GM12878 (cell line): Measurements from ENCODE around the gene RAB36. TPM values are rescaled to one million over a fixed set of nuclear protein-coding genes. Genes with fewer than 3 reads are reported as not detected.

Source experiments
- ATAC-seq: fragments of 200-7000 bp; cut with Tn5 transposase; 3 replicates; pipeline ENCODE4 v1.9.1; 2020; ENCODE audit warnings: mild to moderate bottlenecking, moderate library complexity
- BruUV-seq: library from RNA; stranded (reverse); fragments of 400-500 nt; replicated peaks from 2 replicates; lab custom pipeline; 2021; lab: Mats Ljungman, UMichigan
- CTCF ChIA-PET: fragments of 300-600 bp; sonication (Branson Sonifier 250); formaldehyde crosslinking; extraction: SDS; loops from one replicate; lab custom pipeline; 2021; ENCODE audit warnings: inconsistent platforms; lab: Yijun Ruan, JAX
- POLR2A ChIA-PET: fragments of 350-600 bp; formaldehyde crosslinking; extraction: SDS; loops from one replicate; lab custom pipeline; 2021; ENCODE audit warnings: inconsistent platforms; lab: Charles Lee
- RAD21 ChIA-PET: fragments of 300-600 bp; sonication (Branson Sonifier 250); formaldehyde crosslinking; loops from one replicate; lab custom pipeline; 2023; ENCODE audit warnings: antibody characterized with exemption; ENCODE audit not compliant: unreplicated experiment; lab: Charles Lee
- SMC1A ChIA-PET: fragments of 300-600 bp; sonication (Branson Sonifier 250); formaldehyde crosslinking; loops from one replicate; lab custom pipeline; 2023; ENCODE audit not compliant: unreplicated experiment, uncharacterized antibody; lab: Charles Lee
- DNase-seq: peaks from one replicate; pipeline ENCODE4 v3.0.0-alpha.2; 2011; ENCODE audit warnings: low read depth, low spot score
- FAIRE-seq: peaks from 3 replicates; lab custom pipeline; 2011; peaks lifted over from hg19 to GRCh38; lab: Jason Lieb, UNC
- H2AFZ ChIP-seq: 2 replicates; pipeline ENCODE4 v1.6.0; 2011; ENCODE audit warnings: low read depth, low read length, control low read depth; ENCODE audit not compliant: control insufficient read depth
- H3K27ac ChIP-seq: 2 replicates; pipeline ENCODE4 v1.5.1; 2011; ENCODE audit warnings: control low read depth; ENCODE audit not compliant: control insufficient read depth, insufficient read depth
- H3K27me3 ChIP-seq, 2 experiments: replicated peaks in 1 of 2; 2 replicates each; pipeline versions ENCODE4 v1.6.0 to v1.6.1; 2011; ENCODE audit warnings: low read length in 1 of 2; ENCODE audit not compliant: control insufficient read depth in 2 of 2, insufficient read depth in 2 of 2
- H3K36me3 ChIP-seq, 2 experiments: 2 replicates each; pipeline ENCODE4 v1.5.1; 2011; ENCODE audit warnings: low read length in 1 of 2; ENCODE audit not compliant: control insufficient read depth in 2 of 2, insufficient read depth in 2 of 2
- H3K4me1 ChIP-seq: 2 replicates; pipeline ENCODE4 v1.6.1; 2011; ENCODE audit warnings: mild to moderate bottlenecking, low read length, moderate library complexity, mixed read lengths; ENCODE audit not compliant: control insufficient read depth, insufficient read depth
- H3K4me2 ChIP-seq: 2 replicates; pipeline ENCODE4 v1.6.0; 2011; ENCODE audit warnings: control low read depth; ENCODE audit not compliant: control insufficient read depth, insufficient read depth
- H3K4me3 ChIP-seq: fragments of 200-600 bp; sonication (generic); 2 replicates; pipeline ENCODE4 v1.5.1; 2016
- H3K79me2 ChIP-seq: 2 replicates; pipeline ENCODE4 v1.6.0; 2011; ENCODE audit warnings: low read length; ENCODE audit not compliant: control insufficient read depth, insufficient read depth
- H3K9ac ChIP-seq: 2 replicates; pipeline ENCODE4 v1.8.0; 2011; ENCODE audit warnings: low read length, control low read depth, mixed read lengths; ENCODE audit not compliant: control insufficient read depth, insufficient read depth
- H3K9me3 ChIP-seq: replicated peaks from 3 replicates; pipeline ENCODE4 v1.5.1; 2011; ENCODE audit warnings: mild to moderate bottlenecking, low read length; ENCODE audit not compliant: control insufficient read depth, insufficient read depth
- H4K20me1 ChIP-seq: 2 replicates; pipeline ENCODE4 v1.6.0; 2011; ENCODE audit not compliant: control insufficient read depth, insufficient read depth
- ATF3 ChIP-seq: IDR thresholded peaks from 2 replicates; pipeline ENCODE4 v1.6.1; 2011; ENCODE audit warnings: low read depth, mild to moderate bottlenecking, low read length, moderate library complexity, borderline replicate concordance; ENCODE audit errors: extremely low read depth
- BHLHE40 ChIP-seq, 2 experiments: fragments of 450-650 bp in 1 of 2; IDR thresholded peaks; 2 replicates each; pipeline ENCODE4 v1.6.1; 2011 to 2017; ENCODE audit warnings: low read depth in 2 of 2, borderline replicate concordance in 1 of 2, improper control_type of control experiment in 1 of 2, low read length in 1 of 2, mild to moderate bottlenecking in 1 of 2
- CEBPB ChIP-seq, 2 experiments: fragments of 150-350 bp in 1 of 2; IDR thresholded peaks; 2 replicates each; pipeline ENCODE4 v1.6.1; 2012 to 2014; ENCODE audit warnings: low read depth in 2 of 2, low read length in 2 of 2, borderline replicate concordance in 1 of 2, inconsistent platforms in 1 of 2
- ESRRA ChIP-seq: IDR thresholded peaks from 2 replicates; pipeline ENCODE4 v1.6.1; 2012; ENCODE audit warnings: mild to moderate bottlenecking, low read length, improper control_type of control experiment
- FOS ChIP-seq: IDR thresholded peaks from 3 replicates; pipeline ENCODE4 v1.6.1; 2011; ENCODE audit warnings: borderline replicate concordance; ENCODE audit not compliant: insufficient read length; ENCODE audit errors: extremely low read depth
- FOXM1 ChIP-seq: IDR thresholded peaks from 2 replicates; pipeline ENCODE4 v1.6.1; 2012; ENCODE audit warnings: low read depth, mild to moderate bottlenecking, inconsistent platforms, low read length, moderate library complexity
- HDGF ChIP-seq: fragments of 450-650 bp; IDR thresholded peaks from 2 replicates; pipeline ENCODE4 v1.6.1; 2016; ENCODE audit warnings: antibody characterized with exemption
- NFYB ChIP-seq: IDR thresholded peaks from 2 replicates; pipeline ENCODE4 v1.6.1; 2011; ENCODE audit warnings: low read depth, mild to moderate bottlenecking, low read length, improper control_type of control experiment, moderate library complexity; ENCODE audit not compliant: insufficient read depth
- RAD51 ChIP-seq: fragments of 450-650 bp; IDR thresholded peaks from 2 replicates; pipeline ENCODE4 v1.6.1; 2016; ENCODE audit warnings: moderate library complexity, mild to moderate bottlenecking, inconsistent platforms
- WGBS: methylation state at CpG from one replicate; pipeline ENCODE4 v1.1.6; 2016; ENCODE audit warnings: low lambda C conversion rate; ENCODE audit not compliant: insufficient replicate concordance, insufficient coverage; ENCODE audit errors: missing lambda C conversion rate; 5-methylcytosine and 5-hydroxymethylcytosine counted together
- in situ Hi-C: fragments of 300-500 bp; cut with MboI; formaldehyde crosslinking; loops from 9 replicates; pipeline ENCODE4 v1.14.3; 2018; ENCODE audit warnings: mixed read lengths
- intact Hi-C: fragments of 100-400 bp; cut with micrococcal nuclease; formaldehyde crosslinking; loops from one replicate; pipeline ENCODE4 v1.14.2; 2022; ENCODE audit not compliant: unreplicated experiment
- polyA plus RNA-seq, 11 experiments: library from polyadenylated mRNA; depleted of rRNA in 4 of 11; unstranded in 6 of 11; stranded (reverse) in 5 of 11; fragments of >200 nt; fragmentation: Nextera tagmentation in 4 of 11; fragmentation: Illumina TruSeq in 1 of 11; extraction: Ambion mirVana in 4 of 11; extraction: Trizol in 1 of 11; gene quantifications; 1 replicate in 1 of 11; 2 replicates in 10 of 11; pipeline versions ENCODE4 v1.2.1 to v1.2.3, GENCODE V29; 2011 to 2016; ENCODE audit warnings: inconsistent platforms in 2 of 11, missing spikeins in 2 of 11, low read depth in 1 of 11
- total RNA-seq, 4 experiments: library from RNA; depleted of rRNA in 3 of 4; stranded (reverse); fragments of >200 nt in 3 of 4; fragmentation: Illumina TruSeq in 1 of 4; extraction: Trizol in 1 of 4; gene quantifications; 2 replicates each; pipeline versions ENCODE4 v1.2.1 to v1.2.3, GENCODE V29; 2013 to 2021

The RAB36 gene
- total and polyA plus RNA-seq, 10 of the 15 experiments (the other 5 are each of a cell fraction or from before 2014, with no cell fraction given): 0.31 to 2.7 (median 1.1) TPM

- intact Hi-C loops (no loop called here), in situ Hi-C loops (no loop called here)
- ChIA-PET SMC1A (no interaction called here), CTCF (no interaction called here), RAD21 (no interaction called here), POLR2A (no interaction called here)
- Histone ChIP-seq H3K27me3 (no peaks in the 10 kb centered on the region), H3K79me2 (peaks cover 28% of the 10 kb centered on the region), H3K4me1 (peaks cover 3% of the 10 kb centered on the region; the same call in 1 of the 2 replicates), H2AFZ (no peak overlapping the region), H3K9me3 (no peaks in the 10 kb centered on the region), H3K27ac (no peak overlapping the region), H3K36me3 (peaks cover 9 to 15% of the 10 kb centered on the region in 2 experiments; a peak in 3 of 4 replicates), H3K9ac (no peak overlapping the region), H3K4me3 (no peak overlapping the region), H3K4me2 (no peak overlapping the region), H4K20me1 (no peaks in the 10 kb centered on the region; the same call in 1 of the 2 replicates)
- FAIRE-seq (no peak), DNase-seq (no peak), ATAC-seq (no peak)
- BruUV-seq: no TSS peak
- TF ChIP-seq ATF3 (no peak), FOXM1 (no peak), CEBPB (IDR thresholded peaks at IDR 0.05; ENCODE audit: borderline replicate concordance in 1 of 2, low read depth in 2 of 2, low read length in 2 of 2) (no peak), HDGF (no peak), NFYB (no peak), FOS (no peak), ESRRA (no peak), RAD51 (no peak), BHLHE40 (IDR thresholded peaks at IDR 0.05; ENCODE audit: borderline replicate concordance in 1 of 2, low read depth in 2 of 2, low read length in 1 of 2) (no peak)
- 93% methylated on average over 9 of the region's 9 CpGs for WGBS
These were observed 45.2 kb downstream of the RAB36 start for GRCh38 chr22:23190526-23190925.
